ENCODE measurements around the gene CATSPERD.

CATSPERD gene

DNA sequence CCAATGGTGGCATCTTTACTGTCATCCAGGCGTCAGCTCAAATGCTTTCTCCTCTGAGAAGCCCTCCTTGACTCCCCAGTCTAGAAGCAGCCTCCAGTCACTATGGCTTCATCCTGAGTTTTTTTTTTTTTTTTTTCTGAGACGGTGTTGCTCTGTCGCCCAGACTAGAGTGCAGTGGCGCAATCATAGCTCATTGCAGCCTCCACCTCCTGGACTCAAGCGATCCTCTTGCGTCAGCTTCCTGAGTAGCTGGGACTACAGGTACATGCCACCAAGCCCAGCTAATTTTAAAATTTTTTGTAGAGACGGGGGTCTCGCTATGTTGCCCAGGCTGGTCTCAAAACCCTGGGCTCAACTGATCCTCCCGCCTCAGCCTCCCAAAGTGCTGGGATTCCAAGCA, 88.6 kb downstream of the CATSPERD start:
- no peak for DNase-seq

GRCh38 chr19:5809469-5809868, 89.0 kb downstream of the CATSPERD start:
- DNase-seq = no peak

DNA sequence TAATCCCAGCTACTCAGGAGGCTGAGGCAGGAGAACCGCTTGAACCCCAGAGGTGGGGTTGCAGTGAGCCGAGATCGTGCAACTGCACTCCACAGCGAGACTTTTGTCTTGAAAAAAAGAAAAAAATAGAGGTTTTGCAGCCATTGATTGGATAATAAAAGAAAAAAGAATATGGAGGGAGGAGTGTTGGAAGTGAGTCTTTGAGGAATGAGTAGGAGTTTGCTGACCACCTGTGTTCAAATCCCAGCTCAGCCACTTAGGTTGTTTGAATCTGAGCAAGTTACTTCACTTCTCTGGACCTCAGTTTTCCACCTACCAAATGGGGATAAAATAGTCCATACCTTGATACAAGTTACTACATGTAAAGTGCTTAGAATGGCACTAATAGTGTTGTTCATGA, 90.7 kb downstream of the CATSPERD start:
- no peak for DNase-seq

DNA sequence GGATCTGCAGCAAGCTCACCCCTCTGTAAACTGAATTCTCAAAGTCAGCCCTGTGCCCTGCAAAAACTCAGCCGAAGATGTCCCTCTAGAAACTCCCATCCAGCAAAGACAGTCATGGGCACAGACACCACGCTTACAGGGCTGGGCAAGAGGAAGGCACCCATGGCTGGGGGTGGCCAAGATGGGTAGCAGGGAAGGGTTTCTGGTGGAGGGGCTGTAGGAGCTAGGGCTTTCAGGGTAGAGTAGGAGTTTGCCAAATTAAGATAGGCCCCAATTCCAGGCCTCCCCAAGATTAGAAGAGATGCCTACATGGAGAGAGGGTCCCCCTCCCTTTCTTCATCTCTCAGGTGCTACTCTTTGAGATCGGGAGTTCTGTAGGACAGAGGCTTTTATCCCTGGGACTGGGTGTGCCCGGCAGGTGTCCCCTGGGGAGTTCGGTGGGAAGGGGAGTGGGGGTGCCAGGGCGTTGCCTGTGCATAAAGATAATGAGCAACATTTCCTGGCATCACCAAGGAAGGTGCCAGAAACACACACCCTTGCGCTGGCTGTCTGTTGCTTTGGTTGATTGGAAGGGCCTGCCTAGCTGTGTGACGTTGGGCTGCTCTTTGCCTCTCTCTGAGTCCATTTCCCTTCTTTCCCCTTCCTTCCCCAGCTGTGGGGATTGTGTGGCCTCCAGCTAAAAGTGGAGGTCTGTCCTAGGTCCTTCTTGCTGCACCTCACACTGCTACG, 93.8 kb downstream of the CATSPERD start:
- no peak for DNase-seq

DNA sequence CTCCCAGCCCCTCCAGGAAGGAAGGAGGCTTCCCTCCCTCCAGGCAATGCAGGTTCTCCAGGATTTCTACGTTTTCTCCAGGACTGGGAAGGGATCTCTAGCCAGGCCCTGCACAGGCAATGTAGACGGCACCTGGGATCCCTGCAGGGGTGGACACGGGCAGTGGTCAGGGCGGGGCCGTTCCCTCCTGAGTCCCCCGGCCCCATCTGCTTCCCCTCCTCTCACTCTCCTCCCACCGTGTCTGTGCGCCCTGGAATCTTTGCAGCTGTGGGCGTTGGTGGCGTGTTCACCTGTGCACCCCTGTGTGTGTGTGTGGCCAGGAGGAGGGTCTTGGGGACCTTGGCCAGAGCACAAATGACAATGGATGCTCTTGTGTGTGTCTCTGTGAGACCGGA, 94.4 kb downstream of the CATSPERD start:
- DNase-seq = no peak

GRCh38 chr19:5817218-5817617, 96.8 kb downstream of the CATSPERD start:
- DNase-seq = no peak

- DNase-seq = no peak
These were observed 98.2 kb downstream of the CATSPERD start for GRCh38 chr19:5818594-5818993.

DNA sequence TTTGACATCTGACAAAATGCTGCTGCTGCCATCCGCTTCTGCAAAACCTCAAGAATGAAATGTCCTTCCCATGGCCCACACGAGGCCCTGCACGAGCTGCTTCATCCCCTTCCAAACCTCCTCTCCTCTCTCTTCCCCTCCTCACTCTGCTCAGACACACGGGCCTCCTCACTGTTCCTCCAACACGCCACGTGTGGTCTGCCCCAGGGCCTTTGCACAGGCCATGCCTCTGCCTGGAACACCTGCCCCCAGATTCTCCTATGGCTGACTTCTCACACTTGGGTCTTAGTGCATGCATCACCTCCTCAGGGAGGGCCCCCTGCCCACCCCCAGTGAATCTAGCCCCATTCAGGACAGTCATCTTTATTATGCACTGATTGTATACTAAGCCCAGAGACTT, 100.3 kb downstream of the CATSPERD start:
- no peak for DNase-seq

GRCh38 chr19:5821521-5822180, 101.2 kb downstream of the CATSPERD start:
- DNase-seq = no peak

GRCh38 chr19:5822181-5822844, 101.9 kb downstream of the CATSPERD start:
- no peak for DNase-seq

DNA sequence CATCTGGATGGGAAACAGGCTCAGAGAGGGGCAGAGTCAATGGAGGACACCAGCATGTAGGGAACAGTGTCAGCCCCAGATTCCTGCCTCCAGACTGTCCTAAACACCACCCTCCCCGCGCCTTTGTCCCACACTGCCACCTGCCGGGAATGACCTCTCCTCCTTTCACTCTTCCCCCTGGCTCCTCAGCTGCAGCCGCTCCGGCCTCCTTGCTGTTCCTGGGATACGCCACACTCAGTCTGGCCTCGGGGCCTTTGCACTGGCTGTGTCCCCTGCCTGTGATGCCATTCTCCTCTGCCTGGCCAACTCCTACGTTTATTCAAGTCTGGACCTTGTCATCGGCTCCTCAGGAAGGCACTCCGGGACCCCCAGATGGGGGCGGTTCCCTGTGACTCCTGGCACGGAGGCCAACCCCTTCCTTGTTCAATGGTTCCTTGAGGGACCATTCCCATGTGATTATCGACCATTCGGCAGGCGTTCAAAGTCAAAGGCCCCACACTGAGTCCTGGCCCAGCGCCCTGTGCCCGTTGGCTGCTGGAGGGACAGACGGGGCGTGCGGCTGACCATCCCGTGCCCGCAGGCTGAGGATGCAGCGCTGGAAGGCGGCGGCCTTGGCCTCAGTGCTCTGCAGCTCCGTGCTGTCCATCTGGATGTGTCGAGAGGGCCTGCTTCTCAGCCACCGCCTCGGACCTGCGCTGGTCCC, 103.3 kb downstream of the CATSPERD start:
- DNase-seq = no peak

GRCh38 chr19:5824751-5825150, 104.3 kb downstream of the CATSPERD start:
- no peak for DNase-seq

GRCh38 chr19:5825178-5825577, 104.7 kb downstream of the CATSPERD start:
- DNase-seq = no peak

- DNase-seq = no peak
These were observed 106.3 kb downstream of the CATSPERD start for GRCh38 chr19:5826531-5827341.

DNA sequence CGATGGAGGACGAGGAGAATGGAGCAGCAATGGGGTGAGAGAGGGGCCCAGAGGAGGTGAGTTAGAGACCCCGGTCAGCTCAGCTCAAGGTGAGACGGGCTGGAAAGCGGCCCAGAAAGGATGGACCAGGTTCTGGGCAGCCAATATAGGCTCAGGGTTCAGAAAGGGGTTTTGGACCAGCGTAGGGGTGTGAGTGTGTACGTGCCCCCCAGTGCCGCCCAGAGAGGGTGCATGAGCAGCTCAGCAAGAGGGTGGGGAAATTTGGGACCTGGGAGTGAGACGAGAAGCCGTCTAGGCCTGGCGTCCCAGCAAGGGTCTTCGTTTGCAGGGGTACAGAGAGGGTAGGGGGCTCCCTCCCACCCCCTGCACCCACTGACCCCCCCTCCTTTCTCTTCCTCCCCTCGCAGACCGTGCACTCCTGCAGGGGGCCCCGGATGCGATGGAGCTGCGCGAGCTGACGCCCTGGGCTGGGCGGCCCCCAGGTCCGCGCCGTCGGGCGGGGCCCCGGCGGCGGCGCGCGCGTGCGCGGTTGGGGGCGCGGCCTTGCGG, 107.0 kb downstream of the CATSPERD start:
- DNase-seq = no peak

- DNase-seq = peak; percentile 98
These were observed 107.6 kb downstream of the CATSPERD start for GRCh38 chr19:5827891-5828660.

Measured in activated CD4-positive, alpha-beta T cell treated with anti-CD3 and anti-CD28 coated beads, Interleukin-10, Interleukin-2, amounts not matched to agents 100 ng/mL and 50 ng/mL, durations not matched to agents 16 hours and 8 hours (primary cell).